Keratinocyte (primary cell): ENCODE results near the gene MAD1L1. TPM values are rescaled to one million over a fixed set of nuclear protein-coding genes. Genes with fewer than 3 reads are reported as not detected.

Experiments
- DNase-seq: peaks from one replicate; pipeline ENCODE4 v3.0.0-alpha.2; 2011; ENCODE audit warnings: low read depth, missing footprints, low spot score
- FAIRE-seq: peaks from 2 replicates; lab custom pipeline; 2011; peaks lifted over from hg19 to GRCh38; lab: Jason Lieb, UNC
- H2AFZ ChIP-seq: 2 replicates; pipeline ENCODE4 v1.6.0; 2012; ENCODE audit warnings: low read length, control low read depth, inconsistent platforms; ENCODE audit not compliant: control insufficient read depth
- H3K27ac ChIP-seq: 2 replicates; pipeline ENCODE4 v1.5.1; 2011; ENCODE audit warnings: low read length; ENCODE audit not compliant: control insufficient read depth, insufficient read depth
- H3K27me3 ChIP-seq: 3 replicates; pipeline ENCODE4 v1.6.0; 2011; ENCODE audit warnings: low read length; ENCODE audit not compliant: control insufficient read depth, insufficient read depth; ENCODE audit errors: extremely low read depth
- H3K36me3 ChIP-seq, 2 experiments: 2 replicates in 1 of 2; 3 replicates in 1 of 2; pipeline ENCODE4 v1.5.1; 2011; ENCODE audit warnings: low read length in 2 of 2, mild to moderate bottlenecking in 1 of 2; ENCODE audit not compliant: control insufficient read depth in 2 of 2, insufficient read depth in 2 of 2; ENCODE audit errors: extremely low read depth in 1 of 2
- H3K4me1 ChIP-seq: 3 replicates; pipeline ENCODE4 v1.5.1; 2011; ENCODE audit warnings: low read length; ENCODE audit not compliant: control insufficient read depth, insufficient read depth; ENCODE audit errors: extremely low read depth
- H3K4me2 ChIP-seq: 3 replicates; pipeline ENCODE4 v1.6.0; 2011; ENCODE audit warnings: low read depth, low read length; ENCODE audit not compliant: control insufficient read depth, insufficient read depth; ENCODE audit errors: extremely low read depth
- H3K4me3 ChIP-seq, 3 experiments: fragments of 200-600 bp in 1 of 3; sonication (generic) in 1 of 3; 2 replicates in 2 of 3; 3 replicates in 1 of 3; pipeline ENCODE4 v1.5.1; 2011 to 2016; ENCODE audit warnings: low read length in 3 of 3, mild to moderate bottlenecking in 3 of 3, control low read depth in 2 of 3, inconsistent platforms in 1 of 3, low read depth in 1 of 3, mixed read lengths in 1 of 3, mixed run types in 1 of 3, moderate library complexity in 1 of 3; ENCODE audit not compliant: control insufficient read depth in 2 of 3, insufficient read depth in 2 of 3; ENCODE audit errors: extremely low read depth in 1 of 3
- H3K79me2 ChIP-seq: 2 replicates; pipeline ENCODE4 v1.6.0; 2012; ENCODE audit warnings: low read length; ENCODE audit not compliant: control insufficient read depth, insufficient read depth
- H3K9ac ChIP-seq: 3 replicates; pipeline ENCODE4 v1.6.0; 2011; ENCODE audit warnings: low read length; ENCODE audit not compliant: control insufficient read depth, insufficient read depth; ENCODE audit errors: extremely low read depth
- H3K9me1 ChIP-seq: 3 replicates; pipeline ENCODE4 v1.6.0; 2011; ENCODE audit warnings: low read length; ENCODE audit not compliant: control insufficient read depth, insufficient read depth; ENCODE audit errors: extremely low read depth
- H3K9me3 ChIP-seq: 2 replicates; pipeline ENCODE4 v1.5.1; 2012; ENCODE audit warnings: low read depth, low read length; ENCODE audit not compliant: control insufficient read depth
- H4K20me1 ChIP-seq: 3 replicates; pipeline ENCODE4 v1.6.0; 2011; ENCODE audit warnings: low read length; ENCODE audit not compliant: control insufficient read depth, insufficient read depth; ENCODE audit errors: extremely low read depth
- EZH2 ChIP-seq: IDR thresholded peaks from one replicate; pipeline ENCODE4 v1.6.1; 2012; ENCODE audit warnings: inconsistent platforms, mild to moderate bottlenecking, low read length, moderate library complexity
- dilution Hi-C: fragments of 300-500 bp; cut with MboI; formaldehyde crosslinking; loops from one replicate; pipeline ENCODE4 v1.7.0; 2020; ENCODE audit warnings: low sequenced_read_pairs; ENCODE audit not compliant: extremely low pct_ligation_motif_present
- polyA plus RNA-seq, 5 experiments: library from polyadenylated mRNA; depleted of rRNA in 3 of 5; stranded (reverse) in 3 of 5; stranded (forward) in 1 of 5; unstranded in 1 of 5; fragments of >200 nt; gene quantifications; 1 replicate in 1 of 5; 2 replicates in 3 of 5; 3 replicates in 1 of 5; pipeline versions ENCODE4 v1.2.1 to v1.2.3, GENCODE V29; 2011 to 2012; ENCODE audit warnings: missing spikeins in 2 of 5, low read depth in 1 of 5, low replicate concordance in 1 of 5
- TF ChIP-seq, protein P1 (sequence below), 3 experiments: IDR thresholded peaks in 1 of 3; conservative IDR thresholded peaks in 1 of 3; optimal IDR thresholded peaks in 1 of 3; 2 replicates in 2 of 3; 3 replicates in 1 of 3; pipeline versions ENCODE3 to v1.5.1; 2011; ENCODE audit warnings: low read length in 3 of 3, mild to moderate bottlenecking in 3 of 3, moderate library complexity in 2 of 3, control low read depth in 1 of 3, inconsistent platforms in 1 of 3; ENCODE audit not compliant: insufficient read depth in 2 of 3; ENCODE audit errors: extremely low read depth in 1 of 3

The MAD1L1 gene
- polyA plus RNA-seq, 1 donor (not counting 4 experiments of a cell fraction or from before 2014, with no cell fraction given) = 18.0 TPM

DNA sequence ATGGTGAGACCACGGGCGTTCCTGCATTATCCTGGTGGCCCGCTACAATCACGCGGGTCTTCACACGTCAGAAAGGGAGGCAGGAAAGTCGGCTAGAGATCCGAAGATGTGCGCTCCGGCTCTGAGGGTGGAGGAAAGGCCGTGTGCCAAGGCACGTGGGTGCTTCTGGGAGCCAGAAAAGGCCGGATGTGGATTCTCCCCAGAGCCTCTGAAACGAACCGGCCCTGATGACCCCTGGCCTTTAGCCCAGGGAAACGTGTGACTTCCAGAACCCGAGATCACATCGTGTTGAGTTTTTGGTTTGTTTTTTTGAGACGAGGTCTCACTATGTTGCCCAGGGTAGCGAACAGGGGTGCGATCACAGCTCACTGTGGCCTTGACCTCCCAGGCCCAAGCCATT is 318.4 kb downstream of the MAD1L1 start:
- Histone ChIP-seq H2AFZ (no peak overlapping the region), H3K27me3 (no peaks in the 10 kb centered on the region), H4K20me1 (no peaks in the 10 kb centered on the region), H3K4me1 (peaks cover 11% of the 10 kb centered on the region), H3K4me3 (no peak overlapping the region), H3K79me2 (no peaks in the 10 kb centered on the region), H3K9me3 (no peaks in the 10 kb centered on the region), H3K27ac (no peak overlapping the region), H3K9me1 (no peaks in the 10 kb centered on the region), H3K9ac (no peak overlapping the region), H3K36me3 (peaks cover 0 to 1% of the 10 kb centered on the region in 2 experiments), H3K4me2 (no peak overlapping the region)
- dilution Hi-C loops = no loop called here
- no peak for FAIRE-seq
- TF ChIP-seq EZH2 = no peak
- TF ChIP-seq, protein P1, sequence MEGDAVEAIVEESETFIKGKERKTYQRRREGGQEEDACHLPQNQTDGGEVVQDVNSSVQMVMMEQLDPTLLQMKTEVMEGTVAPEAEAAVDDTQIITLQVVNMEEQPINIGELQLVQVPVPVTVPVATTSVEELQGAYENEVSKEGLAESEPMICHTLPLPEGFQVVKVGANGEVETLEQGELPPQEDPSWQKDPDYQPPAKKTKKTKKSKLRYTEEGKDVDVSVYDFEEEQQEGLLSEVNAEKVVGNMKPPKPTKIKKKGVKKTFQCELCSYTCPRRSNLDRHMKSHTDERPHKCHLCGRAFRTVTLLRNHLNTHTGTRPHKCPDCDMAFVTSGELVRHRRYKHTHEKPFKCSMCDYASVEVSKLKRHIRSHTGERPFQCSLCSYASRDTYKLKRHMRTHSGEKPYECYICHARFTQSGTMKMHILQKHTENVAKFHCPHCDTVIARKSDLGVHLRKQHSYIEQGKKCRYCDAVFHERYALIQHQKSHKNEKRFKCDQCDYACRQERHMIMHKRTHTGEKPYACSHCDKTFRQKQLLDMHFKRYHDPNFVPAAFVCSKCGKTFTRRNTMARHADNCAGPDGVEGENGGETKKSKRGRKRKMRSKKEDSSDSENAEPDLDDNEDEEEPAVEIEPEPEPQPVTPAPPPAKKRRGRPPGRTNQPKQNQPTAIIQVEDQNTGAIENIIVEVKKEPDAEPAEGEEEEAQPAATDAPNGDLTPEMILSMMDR (optimal IDR thresholded peaks at IDR 0.05 in 1 of 3, IDR thresholded peaks at IDR 0.05 in 1 of 3, conservative IDR thresholded peaks at IDR 0.05 in 1 of 3; ENCODE audit: extremely low read depth in 1 of 3, insufficient read depth in 2 of 3, low read length in 3 of 3) = no peak
- no peak for DNase-seq

DNA sequence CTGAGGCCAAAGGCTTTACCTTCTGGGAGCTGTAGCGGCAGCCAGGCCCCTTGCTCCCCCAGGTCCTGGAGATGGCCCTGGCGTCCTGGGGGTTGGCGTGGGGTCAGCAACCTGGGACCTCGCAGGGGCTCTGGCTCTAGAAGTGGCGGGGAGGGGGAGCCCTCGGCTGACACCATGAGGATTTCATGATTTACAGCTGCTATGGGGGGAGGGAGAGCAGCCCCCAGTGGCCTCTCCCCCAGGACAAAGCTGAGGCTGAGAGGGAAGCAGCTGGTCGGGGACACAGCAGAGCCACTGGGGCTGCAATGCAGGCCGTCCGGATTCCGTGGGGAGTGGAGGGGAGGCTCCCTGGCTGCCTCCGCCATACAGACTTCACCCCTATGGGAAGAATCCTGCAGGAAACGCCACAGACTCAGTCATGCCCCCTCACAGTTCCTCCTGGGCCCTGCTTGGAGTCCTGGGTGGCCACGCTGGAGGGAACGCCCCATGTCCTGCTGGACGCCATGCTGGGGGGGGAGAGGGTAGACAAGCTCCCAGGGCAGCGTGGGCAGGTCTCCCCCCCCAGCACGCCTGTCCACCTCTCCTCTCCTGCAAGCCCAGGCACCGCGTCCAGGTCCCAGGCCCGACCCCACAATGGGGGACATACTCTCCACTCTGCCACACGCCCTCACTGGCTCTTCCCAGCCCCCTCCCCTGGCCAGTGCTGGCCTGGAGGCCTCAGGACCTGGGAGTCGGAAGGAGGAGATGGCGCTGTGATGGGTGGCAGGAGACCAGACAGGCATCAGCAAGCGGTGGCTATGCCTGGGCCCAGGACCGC is 319.1 kb downstream of the MAD1L1 start:
- Histone ChIP-seq H4K20me1 (no peaks in the 10 kb centered on the region), H3K4me3 (no peak overlapping the region), H3K9me3 (no peaks in the 10 kb centered on the region), H3K9ac (no peak overlapping the region), H3K9me1 (no peaks in the 10 kb centered on the region), H3K27ac (no peak overlapping the region), H3K36me3 (peaks cover 0 to 1% of the 10 kb centered on the region in 2 experiments), H2AFZ (no peak overlapping the region), H3K79me2 (no peaks in the 10 kb centered on the region), H3K4me1 (peaks cover 11% of the 10 kb centered on the region), H3K27me3 (no peaks in the 10 kb centered on the region), H3K4me2 (no peak overlapping the region)
- no peak for DNase-seq
- no peak for FAIRE-seq
- dilution Hi-C loops = no loop called here
- no peak for TF ChIP-seq EZH2
- TF ChIP-seq, protein P1 (optimal IDR thresholded peaks at IDR 0.05 in 1 of 3, IDR thresholded peaks at IDR 0.05 in 1 of 3, conservative IDR thresholded peaks at IDR 0.05 in 1 of 3; ENCODE audit: extremely low read depth in 1 of 3, insufficient read depth in 2 of 3, low read length in 3 of 3) = no peak
